ENCODE data around the gene IFTAP. TPM values are rescaled to one million over a fixed set of nuclear protein-coding genes. Genes with fewer than 3 reads are reported as not detected.

IFTAP gene
- total and polyA plus RNA-seq, 10 of the 15 experiments (the other 5 are each of a cell fraction or from before 2014, with no cell fraction given): 0.32 to 1.0 (median 0.63) TPM; not detected in 2

- no peaks in the 10 kb centered on the region for H3K9me3 ChIP-seq (replicated peaks; ENCODE audit: control insufficient read depth, insufficient read depth, low read length)
- in situ Hi-C loops (cut with MboI): no loop called here
- 75% methylated on average over 1 of the region's 1 CpG for WGBS (ENCODE audit: insufficient coverage, insufficient replicate concordance, low lambda C conversion rate, missing lambda C conversion rate)
- FAIRE-seq (no peak), ATAC-seq (no peak), DNase-seq (ENCODE audit: low read depth, low spot score) (no peak)
- POLR2A ChIA-PET: no interaction called here
- H3K9ac ChIP-seq (ENCODE audit: control insufficient read depth, insufficient read depth, low read length): no peak overlapping the region
- no peaks in the 10 kb centered on the region for H3K36me3 ChIP-seq (ENCODE audit: control insufficient read depth in 2 of 2, insufficient read depth in 2 of 2, low read length in 1 of 2)
- H3K79me2 ChIP-seq (ENCODE audit: control insufficient read depth, insufficient read depth, low read length): no peaks in the 10 kb centered on the region
- no peak overlapping the region for H3K4me2 ChIP-seq (ENCODE audit: control insufficient read depth, insufficient read depth)
- intact Hi-C loops (cut with micrococcal nuclease; ENCODE audit: unreplicated experiment): no loop called here
- RAD21 ChIA-PET (ENCODE audit: unreplicated experiment): no interaction called here
- no peak for TF ChIP-seq TCF12 (IDR thresholded peaks at IDR 0.05; ENCODE audit: low read depth, low read length)
- no peak for TF ChIP-seq ATF2 (IDR thresholded peaks at IDR 0.05; ENCODE audit: low read length)
- no peak for TF ChIP-seq MEF2A (IDR thresholded peaks at IDR 0.05; ENCODE audit: insufficient read depth, low read depth, low read length)
- TF ChIP-seq NBN (IDR thresholded peaks at IDR 0.05): no peak
- no peak for TF ChIP-seq ZNF217 (IDR thresholded peaks at IDR 0.05)
- TF ChIP-seq SUZ12 (IDR thresholded peaks at IDR 0.05; ENCODE audit: unreplicated experiment): no peak
- no peak for TF ChIP-seq ESRRA (IDR thresholded peaks at IDR 0.05; ENCODE audit: low read length)
- no peak for TF ChIP-seq NFYB (IDR thresholded peaks at IDR 0.05; ENCODE audit: insufficient read depth, low read depth, low read length)
- no peak for TF ChIP-seq FOS (IDR thresholded peaks at IDR 0.05; ENCODE audit: borderline replicate concordance, extremely low read depth, insufficient read length)
- TF ChIP-seq ZSCAN29 (IDR thresholded peaks at IDR 0.05): no peak
- TF ChIP-seq IKZF1 (conservative IDR thresholded peaks at IDR 0.05): no peak
- no peak for TF ChIP-seq RAD21 (IDR thresholded peaks at IDR 0.05; ENCODE audit: insufficient read depth, low read depth, low read length)
- TF ChIP-seq ZNF687 (IDR thresholded peaks at IDR 0.05): no peak
- TF ChIP-seq CREM (IDR thresholded peaks at IDR 0.05; ENCODE audit: low read depth): no peak
- H3K27ac ChIP-seq (ENCODE audit: control insufficient read depth, insufficient read depth): no peak overlapping the region
- H3K4me3 ChIP-seq: no peak overlapping the region
- SMC1A ChIA-PET (ENCODE audit: uncharacterized antibody, unreplicated experiment): no interaction called here
- CTCF ChIA-PET: no interaction called here
- no peak overlapping the region for H2AFZ ChIP-seq (ENCODE audit: control insufficient read depth, low read depth, low read length)
- no peaks in the 10 kb centered on the region for H3K4me1 ChIP-seq (ENCODE audit: control insufficient read depth, insufficient read depth, low read length)
- H4K20me1 ChIP-seq (ENCODE audit: control insufficient read depth, insufficient read depth): no peaks in the 10 kb centered on the region
- no peaks in the 10 kb centered on the region; a peak in 1 of 4 replicates for H3K27me3 ChIP-seq (replicated peaks in 1 of 2; ENCODE audit: control insufficient read depth in 2 of 2, insufficient read depth in 2 of 2, low read length in 1 of 2)
- BruUV-seq (replicated peaks): no TSS peak
Measured at GRCh38 chr11:36683818-36684217, 89.5 kb downstream of the IFTAP start.
